Ishikawa (cell line): ENCODE results near the gene MMP15.

Experiments used
- EGR1 ChIP-seq: IDR thresholded peaks from 2 replicates; pipeline ENCODE4 v1.6.1; 2012
- EP300 ChIP-seq: IDR thresholded peaks from 2 replicates; pipeline ENCODE4 v1.6.1; 2012; ENCODE audit warnings: borderline replicate concordance
- RAD21 ChIP-seq: IDR thresholded peaks from 2 replicates; pipeline ENCODE4 v1.6.1; 2012; ENCODE audit warnings: low read depth
- TAF1 ChIP-seq: IDR thresholded peaks from 2 replicates; pipeline ENCODE4 v1.6.1; 2012; ENCODE audit warnings: low read depth, mild to moderate bottlenecking
- TCF12 ChIP-seq: IDR thresholded peaks from 2 replicates; pipeline ENCODE4 v1.6.1; 2012; ENCODE audit warnings: low read depth
- ZBTB7A ChIP-seq: IDR thresholded peaks from 2 replicates; pipeline ENCODE4 v1.6.1; 2012; ENCODE audit warnings: low read depth
- TF ChIP-seq, protein P1 (sequence below): IDR thresholded peaks from 2 replicates; pipeline ENCODE4 v1.6.1; 2012
- TF ChIP-seq, protein P2 (sequence below): IDR thresholded peaks from 2 replicates; pipeline ENCODE4 v1.6.1; 2012; ENCODE audit warnings: low read depth, mild to moderate bottlenecking

DNA sequence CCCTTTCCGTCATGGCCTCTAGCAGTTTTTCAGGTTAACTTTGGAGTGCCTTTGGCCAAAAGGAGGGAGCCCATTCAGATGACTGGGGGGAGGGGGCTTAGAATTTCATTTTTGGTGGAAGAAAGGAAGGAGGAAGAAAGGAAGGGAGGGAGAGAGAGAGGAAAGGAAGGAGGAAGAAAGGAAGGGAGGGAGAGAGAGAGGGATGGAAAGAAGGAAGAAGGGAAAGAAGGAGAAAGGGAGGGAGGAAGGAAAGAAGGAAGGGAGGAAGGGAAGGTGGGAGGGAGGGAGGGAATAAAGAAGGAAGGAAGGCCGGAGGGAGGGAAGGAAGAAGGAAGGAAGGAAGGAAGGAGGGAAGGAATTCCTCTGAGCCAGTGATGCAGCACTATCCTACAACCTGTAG is 25.7 kb downstream of the MMP15 start:
- TF ChIP-seq ZBTB7A, result no peak
- TF ChIP-seq EGR1, result no peak
- no peak for TF ChIP-seq EP300
- no peak for TF ChIP-seq RAD21
- TF ChIP-seq, protein P1, sequence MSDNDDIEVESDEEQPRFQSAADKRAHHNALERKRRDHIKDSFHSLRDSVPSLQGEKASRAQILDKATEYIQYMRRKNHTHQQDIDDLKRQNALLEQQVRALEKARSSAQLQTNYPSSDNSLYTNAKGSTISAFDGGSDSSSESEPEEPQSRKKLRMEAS, result no peak
- no peak for TF ChIP-seq TAF1
- TF ChIP-seq, protein P2, sequence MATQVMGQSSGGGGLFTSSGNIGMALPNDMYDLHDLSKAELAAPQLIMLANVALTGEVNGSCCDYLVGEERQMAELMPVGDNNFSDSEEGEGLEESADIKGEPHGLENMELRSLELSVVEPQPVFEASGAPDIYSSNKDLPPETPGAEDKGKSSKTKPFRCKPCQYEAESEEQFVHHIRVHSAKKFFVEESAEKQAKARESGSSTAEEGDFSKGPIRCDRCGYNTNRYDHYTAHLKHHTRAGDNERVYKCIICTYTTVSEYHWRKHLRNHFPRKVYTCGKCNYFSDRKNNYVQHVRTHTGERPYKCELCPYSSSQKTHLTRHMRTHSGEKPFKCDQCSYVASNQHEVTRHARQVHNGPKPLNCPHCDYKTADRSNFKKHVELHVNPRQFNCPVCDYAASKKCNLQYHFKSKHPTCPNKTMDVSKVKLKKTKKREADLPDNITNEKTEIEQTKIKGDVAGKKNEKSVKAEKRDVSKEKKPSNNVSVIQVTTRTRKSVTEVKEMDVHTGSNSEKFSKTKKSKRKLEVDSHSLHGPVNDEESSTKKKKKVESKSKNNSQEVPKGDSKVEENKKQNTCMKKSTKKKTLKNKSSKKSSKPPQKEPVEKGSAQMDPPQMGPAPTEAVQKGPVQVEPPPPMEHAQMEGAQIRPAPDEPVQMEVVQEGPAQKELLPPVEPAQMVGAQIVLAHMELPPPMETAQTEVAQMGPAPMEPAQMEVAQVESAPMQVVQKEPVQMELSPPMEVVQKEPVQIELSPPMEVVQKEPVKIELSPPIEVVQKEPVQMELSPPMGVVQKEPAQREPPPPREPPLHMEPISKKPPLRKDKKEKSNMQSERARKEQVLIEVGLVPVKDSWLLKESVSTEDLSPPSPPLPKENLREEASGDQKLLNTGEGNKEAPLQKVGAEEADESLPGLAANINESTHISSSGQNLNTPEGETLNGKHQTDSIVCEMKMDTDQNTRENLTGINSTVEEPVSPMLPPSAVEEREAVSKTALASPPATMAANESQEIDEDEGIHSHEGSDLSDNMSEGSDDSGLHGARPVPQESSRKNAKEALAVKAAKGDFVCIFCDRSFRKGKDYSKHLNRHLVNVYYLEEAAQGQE, result no peak
- no peak for TF ChIP-seq TCF12
